SIG-M5 (cell line): Measurements from ENCODE around the gene DUSP5.
"Not testable (repeated sequence)": the region's sequence is repeated elsewhere in the genome, so short reads cannot be mapped to it uniquely, and the experiment has no call there.

Experiments used
- DNase-seq: peaks from one replicate; lab custom pipeline; 2025; lab: John Stamatoyannopoulos, UW

DUSP5 gene

GRCh38 chr10:110523736-110524135, 26.0 kb downstream of the DUSP5 start:
- no peak for DNase-seq

GRCh38 chr10:110524179-110524858, 26.6 kb downstream of the DUSP5 start:
- no peak for DNase-seq

- DNase-seq, result no peak
Measured at GRCh38 chr10:110524859-110525232, 27.1 kb downstream of the DUSP5 start.

GRCh38 chr10:110525349-110526260, 27.9 kb downstream of the DUSP5 start:
- DNase-seq, result no peak

GRCh38 chr10:110527731-110528171, 30.0 kb downstream of the DUSP5 start:
- no peak for DNase-seq

- DNase-seq, result no peak
Measured at GRCh38 chr10:110528224-110528996, 30.7 kb downstream of the DUSP5 start.

GRCh38 chr10:110528997-110529524, 31.4 kb downstream of the DUSP5 start:
- DNase-seq, result not testable (repeated sequence)

GRCh38 chr10:110529596-110530011, 31.9 kb downstream of the DUSP5 start:
- no peak for DNase-seq

- DNase-seq, result no peak
Measured at GRCh38 chr10:110530131-110530831, 32.6 kb downstream of the DUSP5 start.

GRCh38 chr10:110531687-110532086, 34.0 kb downstream of the DUSP5 start:
- DNase-seq, result no peak

- DNase-seq, result not testable (repeated sequence)
Measured at GRCh38 chr10:110532628-110533027, 34.9 kb downstream of the DUSP5 start.

- DNase-seq, result no peak
Measured at GRCh38 chr10:110533149-110533548, 35.4 kb downstream of the DUSP5 start.

- DNase-seq, result no peak
Measured at GRCh38 chr10:110534571-110534970, 36.9 kb downstream of the DUSP5 start.

- no peak for DNase-seq
Measured at GRCh38 chr10:110535958-110536891, 38.5 kb downstream of the DUSP5 start.

- no peak for DNase-seq
Measured at GRCh38 chr10:110539091-110539490, 41.4 kb downstream of the DUSP5 start.

- no peak for DNase-seq
Measured at GRCh38 chr10:110540031-110540430, 42.3 kb downstream of the DUSP5 start.

- no peak for DNase-seq
Measured at GRCh38 chr10:110544958-110545537, 47.3 kb downstream of the DUSP5 start.

- DNase-seq, result no peak
Measured at GRCh38 chr10:110546077-110546476, 48.4 kb downstream of the DUSP5 start.

GRCh38 chr10:110546499-110547110, 48.9 kb downstream of the DUSP5 start:
- DNase-seq, result no peak
